ENCODE measurements around the gene E2F8. TPM values are rescaled to one million over a fixed set of nuclear protein-coding genes. Genes with fewer than 3 reads are reported as not detected.

Gene E2F8
- total and polyA plus RNA-seq, 2 donors (not counting 1 experiment from before 2014, with no cell fraction given): 0.17 to 0.94 TPM

DNA sequence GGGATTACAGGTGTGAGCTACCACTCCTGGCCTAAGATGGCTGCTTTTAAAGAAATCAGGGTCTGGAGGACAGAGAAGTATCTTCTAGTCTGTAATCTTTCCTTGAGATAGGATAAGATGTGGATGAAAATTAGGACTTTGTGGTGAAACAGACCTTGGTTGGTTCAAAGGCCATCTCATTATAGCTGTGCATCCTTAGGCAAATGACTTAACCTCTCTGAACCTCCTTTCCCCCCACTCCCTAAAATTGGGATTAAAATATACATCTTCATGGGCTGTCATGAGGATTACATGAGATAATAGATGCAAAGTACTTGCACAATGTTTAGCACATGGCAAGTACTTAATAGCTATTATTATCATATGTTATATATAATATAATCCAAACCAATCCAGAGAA, 10.8 kb upstream of the E2F8 start:
- no peak overlapping the region for H3K4me3 ChIP-seq (replicated peaks in 1 of 4; ENCODE audit: control extremely low read depth in 1 of 4, insufficient read depth in 1 of 4, low read depth in 3 of 4, low read length in 4 of 4)
- H3K27me3 ChIP-seq (ENCODE audit: control insufficient read depth, insufficient read depth, low read length): peaks cover 13% of the 10 kb centered on the region
- no peak overlapping the region for H2AFZ ChIP-seq (ENCODE audit: low read length)
- H3K9ac ChIP-seq (ENCODE audit: insufficient read depth, low read length): no peak overlapping the region
- H3K4me1 ChIP-seq (ENCODE audit: control insufficient read depth, extremely low read depth, insufficient read depth, low read length): no peaks in the 10 kb centered on the region
- H3K79me2 ChIP-seq (ENCODE audit: control insufficient read depth, insufficient read depth, low read length): no peaks in the 10 kb centered on the region
- no peaks in the 10 kb centered on the region for H4K20me1 ChIP-seq (ENCODE audit: control insufficient read depth, extremely low read depth, insufficient read depth, low read length)
- no peaks in the 10 kb centered on the region for H3K36me3 ChIP-seq (ENCODE audit: control insufficient read depth, insufficient read depth, low read length)
- no peak overlapping the region for H3K27ac ChIP-seq (ENCODE audit: insufficient read depth, low read length)
- DNase-seq (ENCODE audit: low read depth in 2 of 2): no peak
- TF ChIP-seq, protein P1, sequence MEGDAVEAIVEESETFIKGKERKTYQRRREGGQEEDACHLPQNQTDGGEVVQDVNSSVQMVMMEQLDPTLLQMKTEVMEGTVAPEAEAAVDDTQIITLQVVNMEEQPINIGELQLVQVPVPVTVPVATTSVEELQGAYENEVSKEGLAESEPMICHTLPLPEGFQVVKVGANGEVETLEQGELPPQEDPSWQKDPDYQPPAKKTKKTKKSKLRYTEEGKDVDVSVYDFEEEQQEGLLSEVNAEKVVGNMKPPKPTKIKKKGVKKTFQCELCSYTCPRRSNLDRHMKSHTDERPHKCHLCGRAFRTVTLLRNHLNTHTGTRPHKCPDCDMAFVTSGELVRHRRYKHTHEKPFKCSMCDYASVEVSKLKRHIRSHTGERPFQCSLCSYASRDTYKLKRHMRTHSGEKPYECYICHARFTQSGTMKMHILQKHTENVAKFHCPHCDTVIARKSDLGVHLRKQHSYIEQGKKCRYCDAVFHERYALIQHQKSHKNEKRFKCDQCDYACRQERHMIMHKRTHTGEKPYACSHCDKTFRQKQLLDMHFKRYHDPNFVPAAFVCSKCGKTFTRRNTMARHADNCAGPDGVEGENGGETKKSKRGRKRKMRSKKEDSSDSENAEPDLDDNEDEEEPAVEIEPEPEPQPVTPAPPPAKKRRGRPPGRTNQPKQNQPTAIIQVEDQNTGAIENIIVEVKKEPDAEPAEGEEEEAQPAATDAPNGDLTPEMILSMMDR (conservative IDR thresholded peaks at IDR 0.05 in 1 of 2, IDR thresholded peaks at IDR 0.05 in 1 of 2; ENCODE audit: low read depth in 1 of 2, low read length in 2 of 2): no peak
- TF ChIP-seq EZH2 (IDR thresholded peaks at IDR 0.05; ENCODE audit: low read length, missing control alignments): no peak
- no peaks in the 10 kb centered on the region for H3K9me3 ChIP-seq (ENCODE audit: control insufficient read depth, insufficient read depth, low read depth, low read length)
- no peak overlapping the region for H3K4me2 ChIP-seq (ENCODE audit: extremely low read depth, insufficient read depth, low read length)

DNA sequence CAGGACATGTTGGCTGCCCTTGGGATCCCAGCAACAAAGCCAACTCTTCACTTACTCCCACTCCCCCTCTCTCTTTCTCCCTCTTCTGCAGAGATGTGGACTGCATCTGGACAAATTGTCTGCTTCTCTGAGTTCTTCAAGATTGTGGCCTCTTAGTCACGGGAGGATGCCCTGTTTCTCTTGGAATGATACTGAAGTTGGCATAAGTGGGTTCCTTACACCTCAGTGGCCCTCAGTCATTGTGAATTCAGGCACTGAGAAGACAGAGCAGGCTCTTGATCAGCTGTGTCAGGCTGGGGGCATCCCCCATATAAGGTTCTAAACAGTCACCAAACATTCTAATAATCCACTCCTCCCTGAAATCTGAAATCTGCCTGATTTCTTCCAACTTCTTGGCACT, 6.1 kb upstream of the E2F8 start:
- H3K4me2 ChIP-seq (ENCODE audit: extremely low read depth, insufficient read depth, low read length): no peak overlapping the region
- H3K79me2 ChIP-seq (ENCODE audit: control insufficient read depth, insufficient read depth, low read length): no peaks in the 10 kb centered on the region
- H3K36me3 ChIP-seq (ENCODE audit: control insufficient read depth, insufficient read depth, low read length): no peaks in the 10 kb centered on the region
- no peaks in the 10 kb centered on the region for H3K9me3 ChIP-seq (ENCODE audit: control insufficient read depth, insufficient read depth, low read depth, low read length)
- H2AFZ ChIP-seq (ENCODE audit: low read length): no peak overlapping the region
- peaks cover 27% of the 10 kb centered on the region for H3K27me3 ChIP-seq (ENCODE audit: control insufficient read depth, insufficient read depth, low read length)
- no peak for DNase-seq (ENCODE audit: low read depth in 2 of 2)
- TF ChIP-seq, protein P1 (conservative IDR thresholded peaks at IDR 0.05 in 1 of 2, IDR thresholded peaks at IDR 0.05 in 1 of 2; ENCODE audit: low read depth in 1 of 2, low read length in 2 of 2): no peak
- TF ChIP-seq EZH2 (IDR thresholded peaks at IDR 0.05; ENCODE audit: low read length, missing control alignments): no peak
- H3K27ac ChIP-seq (ENCODE audit: insufficient read depth, low read length): no peak overlapping the region
- no peak overlapping the region for H3K9ac ChIP-seq (ENCODE audit: insufficient read depth, low read length)
- no peaks in the 10 kb centered on the region for H3K4me1 ChIP-seq (ENCODE audit: control insufficient read depth, extremely low read depth, insufficient read depth, low read length)
- H3K4me3 ChIP-seq (replicated peaks in 1 of 4; ENCODE audit: control extremely low read depth in 1 of 4, insufficient read depth in 1 of 4, low read depth in 3 of 4, low read length in 4 of 4): no peak overlapping the region
- no peaks in the 10 kb centered on the region for H4K20me1 ChIP-seq (ENCODE audit: control insufficient read depth, extremely low read depth, insufficient read depth, low read length)

DNA sequence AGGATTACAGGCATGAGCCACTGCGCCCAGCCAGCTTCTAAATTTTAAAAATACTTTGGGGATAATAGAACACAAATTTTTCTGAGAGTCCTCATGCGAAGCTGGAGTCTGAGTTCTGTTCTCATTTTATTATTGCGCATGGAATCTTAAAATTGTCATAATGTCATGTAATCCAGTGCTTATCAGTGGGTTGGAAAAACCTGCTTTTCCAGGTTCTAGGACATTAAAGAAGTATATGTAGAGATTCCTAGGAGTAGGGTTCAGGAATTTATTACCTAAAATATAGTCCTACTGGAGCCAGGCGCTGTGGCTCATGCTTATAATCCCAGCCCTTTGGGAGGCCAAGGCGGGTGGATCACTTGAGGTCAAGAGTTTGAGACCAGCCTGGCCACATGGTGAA, 4.6 kb upstream of the E2F8 start:
- H2AFZ ChIP-seq (ENCODE audit: low read length): no peak overlapping the region
- TF ChIP-seq, protein P1 (conservative IDR thresholded peaks at IDR 0.05 in 1 of 2, IDR thresholded peaks at IDR 0.05 in 1 of 2; ENCODE audit: low read depth in 1 of 2, low read length in 2 of 2): no peak
- TF ChIP-seq EZH2 (IDR thresholded peaks at IDR 0.05; ENCODE audit: low read length, missing control alignments): no peak
- H3K4me2 ChIP-seq (ENCODE audit: extremely low read depth, insufficient read depth, low read length): no peak overlapping the region
- no peak overlapping the region for H3K9ac ChIP-seq (ENCODE audit: insufficient read depth, low read length)
- no peak overlapping the region for H3K27ac ChIP-seq (ENCODE audit: insufficient read depth, low read length)
- no peak for DNase-seq (ENCODE audit: low read depth in 2 of 2)
- H3K36me3 ChIP-seq (ENCODE audit: control insufficient read depth, insufficient read depth, low read length): no peaks in the 10 kb centered on the region
- peaks cover 27% of the 10 kb centered on the region for H3K27me3 ChIP-seq (ENCODE audit: control insufficient read depth, insufficient read depth, low read length)
- H4K20me1 ChIP-seq (ENCODE audit: control insufficient read depth, extremely low read depth, insufficient read depth, low read length): no peaks in the 10 kb centered on the region
- no peak overlapping the region for H3K4me3 ChIP-seq (replicated peaks in 1 of 4; ENCODE audit: control extremely low read depth in 1 of 4, insufficient read depth in 1 of 4, low read depth in 3 of 4, low read length in 4 of 4)
- no peaks in the 10 kb centered on the region for H3K4me1 ChIP-seq (ENCODE audit: control insufficient read depth, extremely low read depth, insufficient read depth, low read length)
- no peaks in the 10 kb centered on the region for H3K9me3 ChIP-seq (ENCODE audit: control insufficient read depth, insufficient read depth, low read depth, low read length)
- no peaks in the 10 kb centered on the region for H3K79me2 ChIP-seq (ENCODE audit: control insufficient read depth, insufficient read depth, low read length)

Measured in fibroblast of lung (primary cell).